Measurements from ENCODE around the gene COL6A3.

GRCh38 chr2:237430861-237431260, 16.9 kb upstream of the COL6A3 start:
- TF ChIP-seq CTCF (IDR thresholded peaks at IDR 0.05; ENCODE audit: low read depth, low read length, poor library complexity, severe bottlenecking) (no peak), EZH2phosphoT487 (IDR thresholded peaks at IDR 0.05; ENCODE audit: borderline replicate concordance, low read length) (no peak)

All from DOHH2 (cell line).